Body of pancreas (tissue), 4 donors: ENCODE measurements around the gene RBMS1. TPM values are rescaled to one million over a fixed set of nuclear protein-coding genes. Genes with fewer than 3 reads are reported as not detected.
"Not testable (repeated sequence)": the region's sequence is repeated elsewhere in the genome, so short reads cannot be mapped to it uniquely, and the experiment has no call there.

Experiments used
- ATAC-seq: fragments of 150-250 bp; one replicate; pipeline ENCODE4 v1.9.1; 2016
- DNase-seq, 4 donors: peaks; one replicate each; pipeline ENCODE4 v3.0.0-alpha.2; 2019
- H3K27ac ChIP-seq, 4 donors: fragments of 200-600 bp; sonication (generic); 1 replicate in 3 of 4; 2 replicates in 1 of 4; pipeline versions ENCODE4 v1.5.1 to v1.6.1; 2016 to 2019; ENCODE audit warnings: mild to moderate bottlenecking in 1 of 4, mixed read lengths in 1 of 4, moderate library complexity in 1 of 4
- H3K27me3 ChIP-seq, 2 donors: fragments of 200-600 bp; sonication (generic); one replicate each; pipeline ENCODE4 v1.6.0; 2016; ENCODE audit warnings: mild to moderate bottlenecking in 1 of 2
- H3K36me3 ChIP-seq, 2 donors: fragments of 200-600 bp; sonication (generic); replicated peaks in 1 of 2; 2 replicates each; pipeline ENCODE4 v1.5.1; 2016; ENCODE audit warnings: low read depth in 2 of 2; ENCODE audit not compliant: insufficient read depth in 1 of 2
- H3K4me1 ChIP-seq: fragments of 200-600 bp; sonication (generic); one replicate; pipeline ENCODE4 v1.6.0; 2016
- H3K4me3 ChIP-seq, 2 donors: fragments of 200-600 bp; sonication (generic); 1 replicate in 1 of 2; 2 replicates in 1 of 2; pipeline ENCODE4 v1.5.1; 2016 to 2019
- H3K9me3 ChIP-seq, 3 donors: fragments of 200-600 bp; sonication (generic); 1 replicate in 2 of 3; 2 replicates in 1 of 3; pipeline ENCODE4 v1.5.1; 2016
- POLR2A ChIP-seq, 3 donors: fragments of 450-650 bp; IDR thresholded peaks; one replicate each; pipeline ENCODE4 v1.6.1; 2016; ENCODE audit warnings: antibody characterized with exemption in 3 of 3, mild to moderate bottlenecking in 2 of 3
- WGBS, 2 donors: methylation state at CpG; one replicate each; pipeline ENCODE4 v1.1.5; 2017; 5-methylcytosine and 5-hydroxymethylcytosine counted together
- intact Hi-C: fragments of 100-400 bp; cut with DNase I; formaldehyde crosslinking; loops from one replicate; pipeline ENCODE4 v1.15.1; 2023
- total RNA-seq, 2 donors: library from RNA; depleted of rRNA; stranded (reverse); fragments of >200 nt; gene quantifications; one replicate each; pipeline ENCODE4 v1.1.0, GENCODE V29; 2016
- TF ChIP-seq, protein P1 (sequence below), 7 experiments: fragments of 450-650 bp in 4 of 7; fragments of 200-600 bp in 3 of 7; sonication (generic) in 3 of 7; IDR thresholded peaks; one replicate each; pipeline ENCODE4 v1.5.1; 2016 to 2019; ENCODE audit warnings: antibody characterized with exemption in 7 of 7

Gene RBMS1
- total RNA-seq, 2 donors from 2014 or later, result 21.3 to 23.7 TPM

DNA sequence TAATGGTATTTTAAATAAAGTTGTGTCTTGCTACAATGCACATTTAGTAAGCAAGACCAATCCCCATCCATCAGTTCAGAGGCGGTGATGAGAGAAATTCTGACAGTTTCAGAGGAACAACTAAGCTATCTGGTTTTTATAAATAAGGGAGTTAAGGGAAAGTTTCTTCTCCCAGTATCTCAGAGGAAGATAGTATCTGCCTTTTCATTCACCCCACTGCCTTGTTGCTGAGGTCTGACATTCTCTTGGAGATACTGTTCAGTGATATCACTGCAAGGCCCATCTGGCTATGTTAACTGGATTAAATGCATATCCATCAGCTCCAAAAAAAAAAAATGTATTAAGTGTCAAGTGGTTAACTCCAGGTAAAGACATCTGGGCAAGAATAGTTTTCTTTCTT, 47.9 kb downstream of the RBMS1 start:
- DNase-seq (no peak), ATAC-seq (no peak)
- no peak for TF ChIP-seq POLR2A (IDR thresholded peaks at IDR 0.05)
- TF ChIP-seq, protein P1, sequence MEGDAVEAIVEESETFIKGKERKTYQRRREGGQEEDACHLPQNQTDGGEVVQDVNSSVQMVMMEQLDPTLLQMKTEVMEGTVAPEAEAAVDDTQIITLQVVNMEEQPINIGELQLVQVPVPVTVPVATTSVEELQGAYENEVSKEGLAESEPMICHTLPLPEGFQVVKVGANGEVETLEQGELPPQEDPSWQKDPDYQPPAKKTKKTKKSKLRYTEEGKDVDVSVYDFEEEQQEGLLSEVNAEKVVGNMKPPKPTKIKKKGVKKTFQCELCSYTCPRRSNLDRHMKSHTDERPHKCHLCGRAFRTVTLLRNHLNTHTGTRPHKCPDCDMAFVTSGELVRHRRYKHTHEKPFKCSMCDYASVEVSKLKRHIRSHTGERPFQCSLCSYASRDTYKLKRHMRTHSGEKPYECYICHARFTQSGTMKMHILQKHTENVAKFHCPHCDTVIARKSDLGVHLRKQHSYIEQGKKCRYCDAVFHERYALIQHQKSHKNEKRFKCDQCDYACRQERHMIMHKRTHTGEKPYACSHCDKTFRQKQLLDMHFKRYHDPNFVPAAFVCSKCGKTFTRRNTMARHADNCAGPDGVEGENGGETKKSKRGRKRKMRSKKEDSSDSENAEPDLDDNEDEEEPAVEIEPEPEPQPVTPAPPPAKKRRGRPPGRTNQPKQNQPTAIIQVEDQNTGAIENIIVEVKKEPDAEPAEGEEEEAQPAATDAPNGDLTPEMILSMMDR (IDR thresholded peaks at IDR 0.05), result no peak
- Histone ChIP-seq H3K4me3 (no peak overlapping the region), H3K4me1 (no peaks in the 10 kb centered on the region), H3K27ac (no peak overlapping the region), H3K9me3 (no peaks in the 10 kb centered on the region), H3K36me3 (no peaks in the 10 kb centered on the region), H3K27me3 (no peaks in the 10 kb centered on the region)
- 96 to 100% methylated on average over 1 of the region's 1 CpG for WGBS, 2 donors
- intact Hi-C loops, result no loop called here

DNA sequence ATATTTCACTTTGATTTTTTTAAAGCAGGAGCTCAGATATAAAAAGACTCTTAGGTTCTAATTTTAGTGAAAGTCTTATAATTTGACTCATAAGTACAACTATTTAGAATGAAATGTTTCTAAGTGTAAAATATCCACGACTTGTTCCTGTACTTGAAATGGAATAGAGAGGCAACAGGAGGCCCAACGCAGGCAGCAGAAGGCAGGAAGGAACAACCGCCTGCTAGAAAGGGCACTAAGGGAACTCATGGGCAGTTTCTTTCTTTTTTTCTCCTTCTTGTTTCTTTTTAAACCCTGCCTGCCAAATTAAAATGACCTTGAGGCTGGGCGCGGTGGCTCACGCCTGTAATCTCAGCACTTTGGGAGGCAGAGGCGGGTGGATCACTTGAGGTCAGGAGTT, 51.0 kb downstream of the RBMS1 start:
- intact Hi-C loops, result no loop called here
- TF ChIP-seq, protein P1 (IDR thresholded peaks at IDR 0.05), result no peak
- no peak for TF ChIP-seq POLR2A (IDR thresholded peaks at IDR 0.05)

DNA sequence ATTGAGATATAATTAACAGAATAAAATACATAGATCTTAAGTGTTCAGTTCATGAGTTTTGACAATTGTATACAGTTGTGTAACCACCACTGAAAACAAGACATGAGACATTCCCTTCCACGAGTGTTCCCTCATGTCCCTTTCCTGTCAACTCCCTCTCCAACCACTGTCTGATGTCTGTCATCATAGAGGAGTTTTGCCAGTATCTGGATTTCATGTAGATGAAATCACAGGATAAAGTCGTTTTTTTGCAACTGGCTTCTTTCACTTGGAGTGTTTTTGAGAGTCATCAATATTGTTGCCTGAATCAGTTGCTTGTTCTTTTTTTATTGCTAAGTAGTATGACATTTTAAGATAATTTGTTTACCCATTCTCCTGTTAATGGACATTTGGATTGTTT, 52.7 kb downstream of the RBMS1 start:
- DNase-seq, result no peak
- intact Hi-C loops, result no loop called here
- no peaks in the 10 kb centered on the region for H3K27me3 ChIP-seq
- no peak overlapping the region for H3K27ac ChIP-seq
- H3K9me3 ChIP-seq, result no peaks in the 10 kb centered on the region
- 57 to 58% methylated on average over 2 of the region's 2 CpGs for WGBS, 2 donors
- TF ChIP-seq POLR2A (IDR thresholded peaks at IDR 0.05), result no peak
- TF ChIP-seq, protein P1 (IDR thresholded peaks at IDR 0.05), result no peak
- H3K36me3 ChIP-seq, result no peaks in the 10 kb centered on the region
- no peaks in the 10 kb centered on the region for H3K4me1 ChIP-seq
- no peak for ATAC-seq
- no peak overlapping the region for H3K4me3 ChIP-seq

More for the DNA sequence above, 51.0 kb downstream of the RBMS1 start:
- no peaks in the 10 kb centered on the region for H3K4me1 ChIP-seq
- no peaks in the 10 kb centered on the region for H3K36me3 ChIP-seq
- H3K27ac ChIP-seq, result no peak overlapping the region
- no peak overlapping the region for H3K4me3 ChIP-seq
- H3K27me3 ChIP-seq, result no peaks in the 10 kb centered on the region
- DNase-seq (no peak), ATAC-seq (no peak)
- WGBS, 2 donors, result 86 to 91% methylated on average over 7 of the region's 7 CpGs
- no peaks in the 10 kb centered on the region for H3K9me3 ChIP-seq

DNA sequence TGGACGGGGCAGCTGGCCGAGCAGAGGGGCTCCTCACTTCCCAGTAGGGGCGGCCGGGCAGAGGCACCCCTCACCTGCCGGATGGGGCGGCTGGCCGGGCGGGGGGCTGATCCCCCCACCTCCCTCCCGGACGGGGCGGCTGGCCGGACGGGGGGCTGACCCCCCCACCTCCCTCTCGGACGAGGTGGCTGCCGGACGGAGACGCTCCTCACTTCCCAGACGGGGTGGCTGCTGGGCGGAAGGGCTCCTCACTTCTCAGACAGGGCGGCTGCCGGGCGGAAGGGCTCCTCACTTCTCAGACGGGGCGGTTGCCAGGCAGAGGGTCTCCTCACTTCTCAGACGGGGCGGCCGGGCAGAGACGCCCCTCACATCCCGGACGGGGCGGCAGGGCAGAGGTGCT, 54.6 kb downstream of the RBMS1 start:
- H3K36me3 ChIP-seq, ATAC-seq, DNase-seq, H3K9me3 ChIP-seq, H3K27ac ChIP-seq, H3K4me1 ChIP-seq, H3K27me3 ChIP-seq, intact Hi-C loops, H3K4me3 ChIP-seq: not testable (repeated sequence)
- 93% methylated on average over 21 of the region's 32 CpGs; no CpG with 5 or more reads in 1 of the 2 donors for WGBS, 2 donors

DNA sequence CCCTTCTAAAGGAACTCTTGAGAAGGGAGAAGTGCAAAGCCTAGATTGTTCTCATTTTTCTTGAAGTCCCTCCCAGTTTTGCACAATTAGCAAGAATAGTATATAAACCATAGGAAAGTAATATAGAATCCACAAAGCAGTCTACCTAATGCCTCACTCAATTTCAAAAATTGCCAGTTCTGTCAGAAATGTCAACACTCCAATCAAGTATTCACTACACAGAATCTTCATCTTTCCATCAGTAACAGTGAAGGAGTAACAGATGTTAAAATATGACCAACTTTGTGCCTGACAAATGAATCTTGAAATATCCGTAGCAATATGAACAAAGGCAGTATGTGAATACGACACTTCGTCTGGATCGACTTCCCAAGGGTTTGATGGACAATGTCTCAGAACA, 56.3 kb downstream of the RBMS1 start:
- DNase-seq (no peak), ATAC-seq (no peak)
- TF ChIP-seq POLR2A (IDR thresholded peaks at IDR 0.05), result no peak
- TF ChIP-seq, protein P1 (IDR thresholded peaks at IDR 0.05), result no peak
- 94 to 96% methylated on average over 4 of the region's 4 CpGs for WGBS, 2 donors
- Histone ChIP-seq H3K9me3 (no peaks in the 10 kb centered on the region), H3K36me3 (no peaks in the 10 kb centered on the region), H3K27ac (no peak overlapping the region), H3K4me3 (no peak overlapping the region), H3K4me1 (peaks cover 4% of the 10 kb centered on the region), H3K27me3 (no peaks in the 10 kb centered on the region)
- intact Hi-C loops, result no loop called here
